Panc1 (cell line): ENCODE results near the gene CRHR2. TPM values are rescaled to one million over a fixed set of nuclear protein-coding genes. Genes with fewer than 3 reads are reported as not detected.

Experiments used
- ATAC-seq: fragments of 200-7000 bp; cut with Tn5 transposase; 2 replicates; pipeline ENCODE4 v1.9.1; 2020; ENCODE audit warnings: mild to moderate bottlenecking, moderate library complexity
- BruUV-seq: library from RNA; stranded (reverse); fragments of 400-500 nt; replicated peaks from 2 replicates; lab custom pipeline; 2021; lab: Mats Ljungman, UMichigan
- CTCF ChIA-PET: fragments of 300-600 bp; sonication (Branson Sonifier 250); formaldehyde crosslinking; loops from one replicate; lab custom pipeline; 2022; ENCODE audit warnings: antibody characterized with exemption; lab: Charles Lee
- POLR2A ChIA-PET: fragments of 300-600 bp; sonication (Branson Sonifier 250); formaldehyde crosslinking; loops from one replicate; lab custom pipeline; 2022; ENCODE audit warnings: antibody characterized with exemption; lab: Charles Lee
- DNase-seq: peaks from one replicate; pipeline ENCODE4 v3.0.0-alpha.2; 2010; ENCODE audit warnings: low read depth, low spot score
- H3K27ac ChIP-seq: 2 replicates; pipeline ENCODE4 v1.5.1; 2011; ENCODE audit warnings: mild to moderate bottlenecking, low read length, inconsistent platforms
- H3K27me3 ChIP-seq: fragments of 200-500 bp; sonication (Bioruptor generic); 2 replicates; pipeline ENCODE4 v1.6.0; 2014; ENCODE audit warnings: low read length, inconsistent platforms; ENCODE audit not compliant: control insufficient read depth, insufficient read depth
- H3K36me3 ChIP-seq: fragments of 200-500 bp; sonication (Bioruptor generic); 2 replicates; pipeline ENCODE4 v1.5.1; 2014; ENCODE audit warnings: inconsistent platforms, mild to moderate bottlenecking, low read length, moderate library complexity; ENCODE audit not compliant: control insufficient read depth, insufficient read depth
- H3K4me1 ChIP-seq: 2 replicates; pipeline ENCODE4 v1.5.1; 2011; ENCODE audit warnings: inconsistent platforms, mild to moderate bottlenecking, low read length, moderate library complexity; ENCODE audit not compliant: control insufficient read depth, insufficient read depth
- H3K4me3 ChIP-seq, 2 experiments: 2 replicates each; pipeline ENCODE4 v1.5.1; 2011 to 2012; ENCODE audit warnings: low read depth in 2 of 2, low read length in 2 of 2, mild to moderate bottlenecking in 2 of 2, inconsistent platforms in 1 of 2, moderate library complexity in 1 of 2
- H3K9me3 ChIP-seq: fragments of 200-500 bp; sonication (Bioruptor generic); 2 replicates; pipeline ENCODE4 v1.5.1; 2014; ENCODE audit warnings: low read depth, mild to moderate bottlenecking, inconsistent platforms, low read length, moderate library complexity; ENCODE audit not compliant: control insufficient read depth, insufficient read depth
- CTCF ChIP-seq: fragments of 450-650 bp; IDR thresholded peaks from 2 replicates; pipeline ENCODE4 v1.5.1; 2017; ENCODE audit warnings: mild to moderate bottlenecking
- POLR2AphosphoS5 ChIP-seq: IDR thresholded peaks from 2 replicates; pipeline ENCODE4 v1.6.1; 2012; ENCODE audit warnings: mild to moderate bottlenecking, low read depth, low read length, moderate library complexity
- REST ChIP-seq, 2 experiments: IDR thresholded peaks; 2 replicates each; pipeline ENCODE4 v1.6.1; 2011 to 2012; ENCODE audit warnings: low read depth in 2 of 2, control low read depth in 1 of 2, low read length in 1 of 2, mild to moderate bottlenecking in 1 of 2, moderate library complexity in 1 of 2; ENCODE audit not compliant: insufficient read depth in 1 of 2
- SIN3A ChIP-seq: IDR thresholded peaks from 2 replicates; pipeline ENCODE4 v1.6.1; 2012; ENCODE audit warnings: low read depth, mild to moderate bottlenecking, low read length, moderate library complexity, borderline replicate concordance; ENCODE audit not compliant: insufficient read depth
- TCF7L2 ChIP-seq: IDR thresholded peaks from 2 replicates; pipeline ENCODE4 v1.6.1; 2011; ENCODE audit warnings: mild to moderate bottlenecking, low read depth, low read length, inconsistent platforms
- in situ Hi-C: cut with HindIII; loops from 2 replicates; pipeline ENCODE4 v1.10.0; 2016; ENCODE audit warnings: low sequenced_read_pairs, low pct_unique_long_range_greater_than_20kb
- intact Hi-C: fragments of 100-400 bp; cut with micrococcal nuclease; formaldehyde crosslinking; loops from one replicate; pipeline ENCODE4 v1.10.0; 2022; ENCODE audit not compliant: unreplicated experiment
- total RNA-seq: library from RNA; stranded (reverse); gene quantifications from one replicate; pipeline ENCODE4 v1.2.1, GENCODE V29; 2021; ENCODE audit not compliant: unreplicated experiment

CRHR2 gene
- total RNA-seq, 1 experiment from 2014 or later, result not detected

GRCh38 chr7:30659312-30659711 lies 22.9 kb downstream of the CRHR2 start:
- Histone ChIP-seq H3K27me3 (peaks cover 4% of the 10 kb centered on the region; the same call in 1 of the 2 replicates), H3K27ac (no peak overlapping the region), H3K4me1 (no peaks in the 10 kb centered on the region), H3K4me3 (no peak overlapping the region), H3K36me3 (no peaks in the 10 kb centered on the region), H3K9me3 (no peaks in the 10 kb centered on the region)
- no peak for DNase-seq
- ATAC-seq, result no peak
- no TSS peak for BruUV-seq
- in situ Hi-C loops, result no loop called here
- POLR2A ChIA-PET, result no interaction called here
- CTCF ChIA-PET, result no interaction called here
- intact Hi-C loops, result no loop called here
- TF ChIP-seq REST (IDR thresholded peaks at IDR 0.05; ENCODE audit: insufficient read depth in 1 of 2, low read depth in 2 of 2, low read length in 1 of 2) (no peak), POLR2AphosphoS5 (no peak), SIN3A (no peak), CTCF (no peak), TCF7L2 (no peak)

- no peaks in the 10 kb centered on the region for H3K4me1 ChIP-seq
- in situ Hi-C loops, result no loop called here
- intact Hi-C loops, result no loop called here
- H3K27me3 ChIP-seq, result peaks cover 4% of the 10 kb centered on the region; the same call in 1 of the 2 replicates
- ChIA-PET CTCF (no interaction called here), POLR2A (no interaction called here)
- no peaks in the 10 kb centered on the region for H3K9me3 ChIP-seq
- no peaks in the 10 kb centered on the region for H3K36me3 ChIP-seq
- ATAC-seq (no peak), DNase-seq (no peak)
- no TSS peak for BruUV-seq
- TF ChIP-seq TCF7L2, result no peak
- no peak for TF ChIP-seq REST (IDR thresholded peaks at IDR 0.05; ENCODE audit: insufficient read depth in 1 of 2, low read depth in 2 of 2, low read length in 1 of 2)
- H3K27ac ChIP-seq, result no peak overlapping the region
- H3K4me3 ChIP-seq, result no peak overlapping the region
Measured at GRCh38 chr7:30658479-30659074, 23.7 kb downstream of the CRHR2 start.
